K562 (cell line): ENCODE data around the gene POLD1. TPM values are rescaled to one million over a fixed set of nuclear protein-coding genes. Genes with fewer than 3 reads are reported as not detected.

Experiments
- EGR1 ChIP-seq: fragments of 450-650 bp; conservative IDR thresholded peaks from 2 replicates; pipeline ENCODE4 v1.6.1; 2017; ENCODE audit warnings: mild to moderate bottlenecking
- GABPA ChIP-seq: fragments of 200-800 bp; sonication (Bioruptor generic); conservative IDR thresholded peaks from 2 replicates; pipeline ENCODE4 v1.6.1; 2016; ENCODE audit warnings: low read depth, missing genetic modification characterization, missing compliant biosample characterization
- MAFK ChIP-seq: IDR thresholded peaks from 2 replicates; pipeline ENCODE4 v1.6.1; 2011; ENCODE audit warnings: low read length, improper control_type of control experiment
- MAZ ChIP-seq, 2 experiments: fragments of 450-650 bp in 1 of 2; sonication (generic) in 1 of 2; formaldehyde crosslinking; IDR thresholded peaks in 1 of 2; conservative IDR thresholded peaks in 1 of 2; 2 replicates each; pipeline versions ENCODE4 v1.4.0 to v1.5.0; 2020; ENCODE audit warnings: mild to moderate bottlenecking in 1 of 2, missing genetic modification reagents in 1 of 2
- PHTF2 ChIP-seq: fragments of 250-450 bp; sonication (Bioruptor Pico); IDR thresholded peaks from 2 replicates; pipeline ENCODE4 v1.5.0; 2021; ENCODE audit warnings: mild to moderate bottlenecking
- POLR2B ChIP-seq: fragments of 450-650 bp; IDR thresholded peaks from 2 replicates; pipeline ENCODE4 v1.6.1; 2018; ENCODE audit warnings: low read depth; ENCODE audit not compliant: partially characterized antibody
- PTBP1 ChIP-seq: fragments of 200-400 bp; formaldehyde crosslinking; IDR thresholded peaks from 2 replicates; pipeline ENCODE4 v1.6.1; 2017; ENCODE audit warnings: low read depth, low read length
- RBM34 ChIP-seq: fragments of 200-400 bp; formaldehyde crosslinking; IDR thresholded peaks from 2 replicates; pipeline ENCODE4 v1.6.1; 2018; ENCODE audit warnings: low read length, borderline replicate concordance; ENCODE audit not compliant: insufficient read depth
- SETDB1 ChIP-seq: IDR thresholded peaks from one replicate; pipeline ENCODE4 v1.6.1; 2012; ENCODE audit warnings: low read length, control low read depth, inconsistent platforms
- SFPQ ChIP-seq: fragments of 200-400 bp; formaldehyde crosslinking; IDR thresholded peaks from 2 replicates; pipeline ENCODE4 v1.6.1; 2017; ENCODE audit warnings: mild to moderate bottlenecking, low read depth, low read length, moderate library complexity
- SIN3A ChIP-seq, 2 experiments: fragments of 150-350 bp in 1 of 2; IDR thresholded peaks; 2 replicates each; pipeline ENCODE4 v1.6.1; 2011 to 2016; ENCODE audit warnings: borderline replicate concordance in 2 of 2, low read depth in 2 of 2, low read length in 2 of 2, mild to moderate bottlenecking in 2 of 2, moderate library complexity in 2 of 2; ENCODE audit not compliant: control insufficient read depth in 1 of 2
- SLC30A9 ChIP-seq: fragments of 250-450 bp; sonication (Bioruptor Pico); IDR thresholded peaks from 2 replicates; pipeline ENCODE4 v1.8.0; 2022; ENCODE audit warnings: mild to moderate bottlenecking, moderate library complexity
- SMARCB1 ChIP-seq: IDR thresholded peaks from 2 replicates; pipeline ENCODE4 v1.6.1; 2011; ENCODE audit warnings: improper control_type of control experiment, low read depth; ENCODE audit not compliant: insufficient read length
- SNRNP70 ChIP-seq: fragments of 200-400 bp; formaldehyde crosslinking; optimal IDR thresholded peaks from 2 replicates; pipeline ENCODE3; 2017; ENCODE audit warnings: low read depth, low read length
- TCFL5 ChIP-seq: fragments of 250-450 bp; sonication (Bioruptor Pico); conservative IDR thresholded peaks from 2 replicates; pipeline ENCODE4 v1.6.1; 2021; ENCODE audit warnings: mild to moderate bottlenecking, moderate library complexity, matching md5 sums
- ZKSCAN1 ChIP-seq: fragments of 150-350 bp; IDR thresholded peaks from 2 replicates; pipeline ENCODE4 v1.6.1; 2016; ENCODE audit warnings: low read depth, low read length
- ZKSCAN3 ChIP-seq: fragments of 250-450 bp; sonication (Bioruptor Pico); IDR thresholded peaks from 2 replicates; pipeline ENCODE4 v1.4.0; 2020
- ZNF212 ChIP-seq: fragments of 450-650 bp; formaldehyde crosslinking; IDR thresholded peaks from 2 replicates; pipeline ENCODE4 v1.4.0; 2020; ENCODE audit warnings: mild to moderate bottlenecking
- ZNF263 ChIP-seq: sonication (generic); formaldehyde crosslinking; IDR thresholded peaks from 2 replicates; pipeline ENCODE4 v1.8.0; 2022; ENCODE audit warnings: mild to moderate bottlenecking, missing genetic modification reagents, borderline replicate concordance
- ZNF354B ChIP-seq: fragments of 250-450 bp; sonication (Bioruptor Pico); IDR thresholded peaks from 2 replicates; pipeline ENCODE4 v1.4.0; 2020
- ZNF584 ChIP-seq: fragments of 200-800 bp; sonication (Bioruptor generic); IDR thresholded peaks from 2 replicates; pipeline ENCODE4 v1.6.1; 2016; ENCODE audit warnings: low read depth, mild to moderate bottlenecking, missing genetic modification characterization, missing compliant biosample characterization
- ZNF75A ChIP-seq: fragments of 450-650 bp; formaldehyde crosslinking; IDR thresholded peaks from 2 replicates; pipeline ENCODE4 v1.4.0; 2020; ENCODE audit warnings: mild to moderate bottlenecking
- ZNF77 ChIP-seq: fragments of 250-450 bp; sonication (Bioruptor Pico); IDR thresholded peaks from 2 replicates; pipeline ENCODE4 v1.5.0; 2020
- ZNF830 ChIP-seq: fragments of 250-450 bp; sonication (Bioruptor Pico); IDR thresholded peaks from 2 replicates; pipeline ENCODE4 v1.5.0; 2021; ENCODE audit warnings: mild to moderate bottlenecking
- polyA plus RNA-seq, 8 experiments: library from polyadenylated mRNA; depleted of rRNA in 4 of 8; stranded (reverse) in 5 of 8; unstranded in 3 of 8; fragments of >200 nt; fragmentation: Nextera tagmentation in 2 of 8; fragmentation: Illumina TruSeq in 1 of 8; extraction: Ambion mirVana in 2 of 8; extraction: Trizol in 1 of 8; gene quantifications; 2 replicates each; pipeline versions ENCODE4 v1.2.1 to v1.2.3, GENCODE V29; 2011 to 2014; ENCODE audit warnings: inconsistent platforms in 1 of 8, missing spikeins in 1 of 8
- total RNA-seq, 7 experiments: library from RNA; depleted of rRNA in 6 of 7; stranded (reverse); fragments of >200 nt in 6 of 7; fragmentation: Illumina TruSeq in 2 of 7; extraction: Trizol in 2 of 7; gene quantifications; 2 replicates each; pipeline versions ENCODE4 v1.2.1 to v1.2.3, GENCODE V29; 2011 to 2021; ENCODE audit warnings: low replicate concordance in 1 of 7
- TF ChIP-seq, protein P1 (sequence below): fragments of 250-450 bp; sonication (Bioruptor Pico); IDR thresholded peaks from 2 replicates; pipeline ENCODE4 v1.6.1; 2021; ENCODE audit warnings: mild to moderate bottlenecking
- TF ChIP-seq, protein P2 (sequence below): fragments of 250-450 bp; sonication (Bioruptor Pico); IDR thresholded peaks from 2 replicates; pipeline ENCODE4 v1.8.0; 2022; ENCODE audit warnings: inconsistent platforms, mild to moderate bottlenecking, moderate library complexity, borderline replicate concordance

Gene POLD1
- total and polyA plus RNA-seq, 9 of the 15 experiments (the other 6 are each of a cell fraction or from before 2014, with no cell fraction given), result 1.3 to 312 (median 47.8) TPM

DNA sequence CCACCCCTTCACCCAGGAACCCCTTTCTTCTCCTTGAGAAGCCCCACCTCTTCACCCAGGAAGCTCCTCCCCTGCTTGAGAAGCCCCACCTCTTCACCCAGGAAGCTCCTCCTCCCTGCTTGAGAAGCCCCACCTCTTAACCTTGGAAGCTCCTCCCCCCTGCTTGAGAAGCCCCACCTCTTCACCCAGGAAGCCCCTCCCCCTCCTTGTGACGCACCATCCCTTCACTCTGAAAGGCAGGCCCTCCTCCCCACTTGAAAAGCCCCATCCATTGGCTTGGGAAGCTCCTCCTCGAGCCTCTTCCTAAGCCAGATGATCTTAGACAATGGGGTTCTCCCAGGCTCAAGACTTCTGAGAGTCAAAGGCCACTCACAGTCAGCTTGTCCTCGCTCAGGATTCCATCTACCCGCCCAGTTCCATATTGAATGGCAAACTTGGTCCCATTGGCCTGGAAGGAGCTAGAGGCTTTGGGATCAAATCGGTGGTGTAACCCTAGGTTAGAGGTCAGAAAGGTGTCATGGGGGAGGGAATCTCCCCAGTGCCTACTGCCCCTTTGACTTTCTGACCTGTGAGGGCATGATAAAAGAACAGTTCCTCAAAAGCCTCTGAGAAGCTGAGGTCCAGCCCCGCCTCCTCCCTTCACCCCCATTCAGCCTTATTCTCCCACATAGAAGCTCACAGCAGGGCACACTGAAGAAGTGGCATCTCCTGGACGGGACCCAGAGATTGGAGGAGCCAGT lies 22.7 kb upstream of the POLD1 start (continued):
- no peak for TF ChIP-seq SFPQ
- TF ChIP-seq, protein P1, sequence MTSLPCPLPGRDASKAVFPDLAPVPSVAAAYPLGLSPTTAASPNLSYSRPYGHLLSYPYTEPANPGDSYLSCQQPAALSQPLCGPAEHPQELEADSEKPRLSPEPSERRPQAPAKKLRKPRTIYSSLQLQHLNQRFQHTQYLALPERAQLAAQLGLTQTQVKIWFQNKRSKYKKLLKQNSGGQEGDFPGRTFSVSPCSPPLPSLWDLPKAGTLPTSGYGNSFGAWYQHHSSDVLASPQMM, result no peak
- TF ChIP-seq RBM34, result no peak
- TF ChIP-seq, protein P2, sequence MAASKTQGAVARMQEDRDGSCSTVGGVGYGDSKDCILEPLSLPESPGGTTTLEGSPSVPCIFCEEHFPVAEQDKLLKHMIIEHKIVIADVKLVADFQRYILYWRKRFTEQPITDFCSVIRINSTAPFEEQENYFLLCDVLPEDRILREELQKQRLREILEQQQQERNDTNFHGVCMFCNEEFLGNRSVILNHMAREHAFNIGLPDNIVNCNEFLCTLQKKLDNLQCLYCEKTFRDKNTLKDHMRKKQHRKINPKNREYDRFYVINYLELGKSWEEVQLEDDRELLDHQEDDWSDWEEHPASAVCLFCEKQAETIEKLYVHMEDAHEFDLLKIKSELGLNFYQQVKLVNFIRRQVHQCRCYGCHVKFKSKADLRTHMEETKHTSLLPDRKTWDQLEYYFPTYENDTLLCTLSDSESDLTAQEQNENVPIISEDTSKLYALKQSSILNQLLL (CRISPR knock-in tag), result no peak
- no peak for TF ChIP-seq GABPA (tag)
- TF ChIP-seq SNRNP70, result no peak
- no peak for TF ChIP-seq POLR2B
- TF ChIP-seq EGR1, result no peak
- no peak for TF ChIP-seq ZNF75A (CRISPR knock-in tag)
- no peak for TF ChIP-seq ZKSCAN3 (CRISPR knock-in tag)
- no peak for TF ChIP-seq SETDB1
- peak; percentile 63 for TF ChIP-seq ZNF263 (CRISPR knock-in tag)
- no peak for TF ChIP-seq ZNF354B
- TF ChIP-seq SLC30A9 (CRISPR knock-in tag), result no peak
- no peak for TF ChIP-seq ZNF77
- no peak for TF ChIP-seq MAFK
- TF ChIP-seq MAZ (CRISPR knock-in tag; conservative IDR thresholded peaks at IDR 0.05 in 1 of 2, IDR thresholded peaks at IDR 0.05 in 1 of 2), result peak in 1 of 2 experiments; percentile 39; a peak in 2 of 4 replicates
- TF ChIP-seq TCFL5 (CRISPR knock-in tag), result no peak
- no peak for TF ChIP-seq ZNF212 (CRISPR knock-in tag)
- TF ChIP-seq ZNF830, result no peak
- TF ChIP-seq ZNF584 (CRISPR knock-in tag), result no peak
- no peak for TF ChIP-seq ZKSCAN1
- TF ChIP-seq PHTF2 (CRISPR knock-in tag), result no peak
- no peak for TF ChIP-seq SIN3A (IDR thresholded peaks at IDR 0.05; ENCODE audit: borderline replicate concordance in 2 of 2, control insufficient read depth in 1 of 2, low read depth in 2 of 2, low read length in 2 of 2)
- TF ChIP-seq PTBP1, result no peak
- no peak for TF ChIP-seq SMARCB1
